NCI-H1092 treated with DMSO at 0.1 percent for 48 hours (cell line): ENCODE data around the gene FBXO42.
"Not testable (repeated sequence)": the region's sequence is repeated elsewhere in the genome, so short reads cannot be mapped to it uniquely, and the experiment has no call there.

ENCODE experiments used
- DNase-seq: peaks from one replicate; lab custom pipeline; 2025; lab: John Stamatoyannopoulos, UW

The FBXO42 gene

DNA sequence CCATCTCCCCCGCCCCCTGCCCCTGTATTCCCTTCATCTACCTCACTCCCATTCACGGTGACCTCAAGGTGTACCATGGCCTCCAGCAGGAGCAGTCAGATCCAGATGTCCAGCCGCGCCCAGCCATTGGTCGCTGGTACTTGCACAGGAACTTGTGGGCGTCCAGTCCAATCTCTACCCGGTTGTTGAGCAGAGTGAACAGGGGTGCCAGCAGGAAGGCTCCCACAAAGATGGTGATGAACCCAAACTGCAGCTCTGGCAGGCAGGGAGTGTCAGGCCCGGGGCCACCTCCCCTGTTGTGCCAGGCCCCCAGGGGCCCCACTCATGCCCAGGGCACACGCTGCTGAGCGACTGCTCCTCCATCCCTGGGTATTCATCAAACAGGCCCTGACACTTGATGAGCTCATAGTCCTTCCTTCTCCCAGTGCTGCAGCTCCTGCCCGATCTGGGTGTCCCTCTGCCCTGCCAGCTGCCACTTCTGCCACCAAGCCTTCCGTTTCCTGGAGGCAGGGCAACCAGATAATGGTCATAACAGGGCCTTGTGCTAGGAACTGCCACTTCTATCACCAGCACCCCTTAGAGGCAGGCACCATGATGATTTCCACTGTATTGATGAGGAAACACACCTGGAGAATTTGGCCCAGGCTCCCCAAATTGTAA, 134.1 kb downstream of the FBXO42 start:
- no peak for DNase-seq

DNA sequence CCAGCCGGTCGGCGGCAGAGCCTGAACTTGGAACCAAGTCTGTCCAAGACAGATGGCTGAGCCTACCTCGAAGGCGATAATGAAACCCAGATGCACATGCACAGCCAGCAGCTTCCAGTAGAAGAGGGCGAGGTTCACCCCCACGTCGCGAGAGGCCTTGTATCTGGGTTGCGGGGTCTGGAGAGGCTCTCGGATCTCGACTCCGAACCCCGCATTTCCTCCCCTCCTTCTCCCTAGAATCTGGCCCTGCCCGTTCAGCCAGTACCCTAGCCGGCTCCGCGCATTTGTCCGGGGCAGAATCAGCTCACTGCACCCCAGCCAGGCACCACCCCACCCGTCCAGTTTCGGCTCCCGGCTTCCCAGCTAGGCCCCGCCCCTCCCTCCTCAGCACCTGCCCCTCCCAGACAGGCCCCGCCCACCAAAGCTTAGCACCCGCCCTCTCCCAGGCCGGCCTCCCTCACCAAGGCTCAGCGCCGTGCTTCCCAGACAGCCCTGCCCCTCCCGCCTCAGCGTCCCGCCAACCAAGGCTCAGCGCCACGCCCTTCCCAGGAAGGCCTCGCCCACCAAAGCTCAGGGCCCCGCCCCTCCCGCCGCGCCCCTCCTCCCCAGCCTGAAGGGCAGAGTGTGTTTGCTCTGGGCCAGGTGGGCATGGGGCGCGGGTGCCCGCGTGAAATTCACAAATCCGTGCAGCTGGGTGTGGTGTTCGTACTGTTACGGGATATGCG, 135.1 kb downstream of the FBXO42 start:
- DNase-seq = peak; percentile 94

DNA sequence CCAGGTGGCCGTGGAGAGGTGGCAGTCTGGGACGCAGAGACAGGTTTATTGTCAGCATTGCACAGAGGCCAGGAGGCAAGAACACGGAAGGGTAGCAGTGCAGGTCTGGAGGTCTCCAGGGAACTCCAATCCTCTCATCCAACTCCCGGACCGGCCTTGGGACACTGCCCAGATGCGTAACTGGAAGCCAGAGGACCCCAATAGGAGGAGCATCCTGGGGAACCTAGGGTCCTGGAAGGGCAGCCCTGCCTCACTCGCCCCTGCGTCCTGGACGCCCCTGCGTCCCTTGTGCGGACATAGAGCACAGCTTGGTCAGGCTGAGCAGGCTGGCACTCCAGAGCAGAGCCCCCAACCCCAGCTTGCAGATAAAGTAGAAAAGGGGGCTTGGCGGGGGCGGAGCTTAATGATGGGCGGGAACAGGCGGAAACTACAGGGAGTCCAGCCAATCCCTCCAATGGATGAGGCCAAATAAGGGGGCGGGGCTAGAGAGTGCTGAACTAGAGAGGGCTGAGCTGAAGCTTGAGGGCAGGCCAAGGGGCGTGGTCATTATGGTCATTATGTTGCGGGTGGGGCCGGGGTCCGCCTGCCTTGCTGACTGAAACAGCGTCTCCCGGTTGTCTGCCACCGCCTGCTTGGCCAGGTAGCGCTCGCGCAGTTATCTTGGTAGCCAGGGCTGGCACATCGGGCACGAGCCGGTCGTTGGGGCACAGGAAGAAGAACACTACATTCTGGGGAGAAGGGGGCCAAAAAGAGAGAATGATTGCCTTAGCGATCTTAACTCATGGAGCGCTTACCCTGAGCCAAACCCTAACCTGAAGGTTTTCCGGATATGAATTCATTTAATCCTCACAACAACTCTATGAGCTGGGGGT, 136.2 kb downstream of the FBXO42 start:
- DNase-seq = peak; percentile 92

DNA sequence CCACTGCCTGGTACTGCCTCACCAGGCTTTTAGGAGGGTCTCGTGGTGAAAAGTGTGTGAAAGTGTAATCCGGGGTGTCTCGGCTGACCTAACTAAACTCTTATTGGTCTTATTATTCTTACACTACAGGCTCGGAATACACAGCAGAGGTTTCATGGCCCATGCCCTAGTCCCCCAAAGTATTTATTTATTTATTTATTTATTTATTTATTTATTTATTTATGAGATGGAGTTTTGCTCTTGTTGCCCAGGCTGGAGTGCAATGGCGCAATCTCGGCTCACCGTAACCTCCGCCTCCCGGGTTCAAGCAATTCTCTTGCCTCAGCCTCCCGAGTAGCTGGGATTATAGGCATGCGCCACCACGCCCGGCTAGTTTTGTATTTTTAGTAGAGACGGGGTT, 137.0 kb downstream of the FBXO42 start:
- not testable (repeated sequence) for DNase-seq

DNA sequence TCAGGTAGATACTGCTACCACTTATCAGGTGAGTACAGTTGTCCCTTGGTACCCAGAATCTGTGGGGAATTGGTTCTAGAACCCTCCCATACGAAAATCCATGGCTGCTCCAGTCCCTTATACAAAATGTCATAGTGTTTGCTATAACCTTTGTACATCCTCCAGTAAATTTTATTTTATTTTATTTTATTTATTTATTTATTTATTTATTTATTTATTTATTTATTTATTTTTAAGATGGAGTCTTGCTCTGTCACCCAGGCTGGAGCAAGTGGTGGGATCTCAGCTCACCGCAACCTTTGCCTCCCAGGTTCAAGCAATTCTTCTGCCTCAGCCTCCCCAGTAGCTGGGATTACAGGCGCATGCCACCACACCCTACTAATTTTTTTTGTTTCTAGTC, 138.7 kb downstream of the FBXO42 start:
- DNase-seq = not testable (repeated sequence)

DNA sequence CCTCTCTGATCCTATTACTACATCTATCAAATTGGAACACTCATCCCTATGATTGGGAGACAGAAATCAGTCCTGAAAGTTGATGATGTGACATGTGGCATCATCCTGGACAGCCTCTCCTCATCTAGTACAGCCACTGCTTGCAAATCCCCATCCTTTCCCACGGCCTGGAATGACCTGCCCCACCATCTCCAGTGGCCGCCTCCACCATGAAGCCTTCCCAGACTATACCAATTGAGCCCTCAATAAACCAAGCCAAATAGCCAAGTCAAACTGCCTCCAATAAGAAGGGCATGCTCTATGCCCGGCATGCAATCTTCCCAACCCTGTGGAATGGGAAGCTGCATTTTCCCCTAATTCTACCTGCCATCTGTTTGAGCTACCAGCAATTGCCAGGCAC, 139.3 kb downstream of the FBXO42 start:
- DNase-seq = no peak

DNA sequence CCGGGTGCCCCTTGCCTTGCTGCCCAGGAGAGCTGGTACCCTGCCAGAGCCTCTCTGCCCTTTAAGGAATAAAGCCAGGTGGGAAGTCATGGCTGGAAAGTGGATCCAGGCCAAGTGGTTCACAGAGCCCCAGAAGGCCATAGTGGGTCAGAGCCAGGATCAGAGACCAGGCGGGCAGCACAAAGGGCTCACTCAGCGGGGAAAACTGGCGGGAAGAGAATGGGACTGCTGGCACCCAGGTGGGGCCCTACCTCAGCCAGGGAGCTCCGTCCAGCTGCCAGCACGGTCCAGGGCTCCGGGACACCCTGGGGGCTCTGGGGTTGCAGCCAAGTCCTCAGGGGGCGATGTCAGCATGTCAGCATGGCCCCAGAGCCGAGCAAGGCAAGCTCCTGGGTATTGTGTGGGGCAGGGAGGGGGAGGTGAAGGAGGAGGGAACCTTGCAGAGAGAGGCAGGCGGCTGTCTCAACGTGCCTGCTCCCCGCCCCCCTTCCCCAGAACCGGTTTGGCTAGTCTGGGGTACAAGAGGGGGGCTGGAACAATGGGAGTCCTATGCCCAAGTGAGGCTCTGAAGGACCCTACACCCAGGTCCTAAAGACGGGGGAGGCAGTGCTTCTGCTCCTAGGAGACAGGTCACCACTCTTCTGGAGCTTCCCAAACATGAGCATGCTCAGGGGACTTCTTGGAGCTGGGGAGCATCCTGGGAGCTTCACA, 139.9 kb downstream of the FBXO42 start, which contains the start of gene ARHGEF19:
Gene ARHGEF19 (minus strand): TSS at position 402 of the 711 bp plus-strand sequence. CDS start 3,598 bp downstream, outside the sequence.
- DNase-seq = peak; percentile 92

DNA sequence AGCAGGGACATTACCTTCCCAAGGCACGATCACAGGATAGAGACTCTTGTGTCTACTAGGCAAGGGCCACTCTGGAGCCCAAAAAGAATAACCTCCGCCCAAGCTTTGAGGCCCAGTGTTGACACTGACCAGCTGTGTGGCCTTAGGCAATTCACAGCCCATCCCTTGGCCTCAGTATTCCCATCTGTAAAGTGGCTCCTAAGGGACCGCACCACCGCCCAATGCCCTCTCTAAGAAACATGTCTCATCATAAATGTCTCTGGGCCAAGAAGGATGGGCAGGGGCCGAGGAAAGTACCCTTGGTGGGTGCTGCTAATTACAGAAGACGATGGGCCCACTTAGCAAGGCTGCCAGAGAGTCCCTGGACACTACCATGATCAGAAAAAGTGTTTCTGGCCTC, 140.5 kb downstream of the FBXO42 start:
- no peak for DNase-seq

DNA sequence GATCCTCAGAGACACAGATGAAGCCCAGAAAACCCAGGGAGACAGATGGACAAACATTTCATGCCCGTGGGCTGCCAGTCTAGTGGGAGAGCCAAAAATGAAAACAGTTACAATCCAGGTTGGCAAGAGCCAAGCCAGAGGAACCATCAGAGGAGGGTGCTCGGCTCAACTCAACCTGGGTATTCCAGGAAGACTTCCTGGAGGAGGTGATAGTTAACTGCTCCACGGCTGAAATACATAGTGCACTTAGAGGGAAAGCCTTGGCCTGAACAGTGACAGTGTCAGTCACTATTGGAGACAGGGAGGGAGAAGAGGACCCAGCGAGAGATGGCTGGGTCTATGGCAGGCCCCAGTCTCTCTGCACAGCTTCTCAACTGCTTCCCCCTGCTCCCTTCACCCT, 141.7 kb downstream of the FBXO42 start:
- DNase-seq = no peak

DNA sequence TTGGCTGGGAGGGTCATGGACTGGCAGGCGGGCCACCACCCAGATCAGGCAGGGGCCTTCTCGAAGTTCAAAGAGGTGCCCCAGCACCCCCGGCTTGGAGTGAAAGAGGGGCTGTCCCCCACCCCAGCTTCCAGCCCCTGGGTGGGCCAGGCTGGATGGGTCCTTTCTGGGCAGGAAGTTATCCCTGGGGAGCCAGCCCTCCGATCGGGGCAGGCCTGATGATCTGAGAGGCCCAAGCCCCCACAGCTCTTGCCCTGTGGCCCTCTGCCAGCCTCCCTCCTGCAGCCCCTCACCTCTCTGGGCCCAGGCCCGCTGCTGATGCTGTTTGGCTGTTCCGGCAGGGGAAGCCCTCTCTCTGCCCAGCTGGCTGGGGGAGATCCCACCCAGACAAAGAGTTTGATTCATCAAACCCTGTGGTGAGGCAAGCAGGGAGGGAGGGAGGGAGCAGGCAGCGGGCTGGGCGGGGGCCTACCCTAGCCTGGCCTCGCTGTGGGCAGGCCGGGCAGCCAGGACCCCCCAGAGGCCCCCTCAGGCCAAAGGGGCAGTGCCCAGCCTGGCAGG, 142.4 kb downstream of the FBXO42 start:
- DNase-seq = no peak

DNA sequence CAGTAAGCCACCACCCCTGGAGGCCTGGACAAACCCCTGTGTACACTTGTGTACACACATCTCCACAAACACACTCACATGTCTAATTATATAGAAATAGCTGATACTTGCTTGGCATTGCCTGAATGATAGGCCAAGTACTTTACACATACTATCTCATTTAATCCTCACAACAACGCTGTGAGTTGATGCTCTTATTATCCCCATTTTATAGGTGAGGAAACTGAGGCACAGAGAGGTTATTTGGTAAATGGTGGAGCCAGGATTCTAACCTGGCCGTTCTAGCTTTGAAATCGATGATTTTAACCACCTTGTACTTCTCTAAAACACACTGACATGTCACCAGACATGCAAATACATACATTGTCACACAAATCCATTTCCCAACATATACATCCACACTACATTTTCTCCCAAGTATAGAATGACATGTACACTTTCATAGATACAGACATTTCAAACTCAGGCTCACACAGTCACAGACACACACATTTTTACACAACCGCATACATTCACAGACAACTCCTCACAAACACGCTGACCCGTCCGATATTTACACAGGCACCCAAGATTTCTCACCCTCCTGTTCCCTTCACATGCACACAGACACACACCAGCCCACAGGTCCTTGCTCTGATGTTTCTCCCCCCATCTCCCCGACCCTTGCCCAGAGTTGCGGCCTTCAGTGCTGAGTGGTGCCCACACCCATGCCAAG, 143.0 kb downstream of the FBXO42 start:
- DNase-seq = no peak

DNA sequence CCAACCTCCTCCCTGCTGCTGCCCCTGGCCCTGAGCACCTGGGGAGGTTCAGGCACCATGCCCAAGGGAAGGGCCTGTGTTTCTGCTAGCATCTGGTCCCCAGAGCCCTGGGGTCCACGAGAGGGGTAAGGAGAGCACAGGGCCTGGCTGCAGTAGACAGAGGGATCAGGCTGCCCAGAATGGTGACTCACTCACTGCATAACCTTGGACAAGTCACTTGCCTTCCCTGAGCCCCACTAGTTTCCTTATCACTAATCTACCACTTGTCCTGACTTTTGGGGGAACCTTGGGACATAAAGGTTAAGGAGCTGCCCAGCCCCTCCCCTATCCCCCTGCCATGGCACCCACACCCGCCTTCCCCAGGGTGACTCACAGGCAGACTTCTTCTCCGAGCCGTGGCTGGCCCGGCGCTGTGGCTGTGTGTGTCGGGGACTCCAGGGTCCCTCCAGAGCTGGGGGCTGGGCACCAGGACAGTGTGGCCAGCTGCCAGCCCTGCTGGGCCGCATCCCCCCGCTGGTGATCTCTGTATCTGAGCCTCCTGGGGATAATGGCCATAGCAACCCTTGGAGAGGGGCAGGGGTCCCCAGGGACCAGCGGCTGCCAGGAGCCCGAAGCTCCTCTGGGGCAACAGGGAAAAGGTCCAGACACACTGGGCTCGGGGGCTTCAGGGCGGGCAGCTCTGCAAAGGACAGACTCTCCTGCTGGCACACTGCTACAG, 143.9 kb downstream of the FBXO42 start:
- DNase-seq = peak; percentile 60

DNA sequence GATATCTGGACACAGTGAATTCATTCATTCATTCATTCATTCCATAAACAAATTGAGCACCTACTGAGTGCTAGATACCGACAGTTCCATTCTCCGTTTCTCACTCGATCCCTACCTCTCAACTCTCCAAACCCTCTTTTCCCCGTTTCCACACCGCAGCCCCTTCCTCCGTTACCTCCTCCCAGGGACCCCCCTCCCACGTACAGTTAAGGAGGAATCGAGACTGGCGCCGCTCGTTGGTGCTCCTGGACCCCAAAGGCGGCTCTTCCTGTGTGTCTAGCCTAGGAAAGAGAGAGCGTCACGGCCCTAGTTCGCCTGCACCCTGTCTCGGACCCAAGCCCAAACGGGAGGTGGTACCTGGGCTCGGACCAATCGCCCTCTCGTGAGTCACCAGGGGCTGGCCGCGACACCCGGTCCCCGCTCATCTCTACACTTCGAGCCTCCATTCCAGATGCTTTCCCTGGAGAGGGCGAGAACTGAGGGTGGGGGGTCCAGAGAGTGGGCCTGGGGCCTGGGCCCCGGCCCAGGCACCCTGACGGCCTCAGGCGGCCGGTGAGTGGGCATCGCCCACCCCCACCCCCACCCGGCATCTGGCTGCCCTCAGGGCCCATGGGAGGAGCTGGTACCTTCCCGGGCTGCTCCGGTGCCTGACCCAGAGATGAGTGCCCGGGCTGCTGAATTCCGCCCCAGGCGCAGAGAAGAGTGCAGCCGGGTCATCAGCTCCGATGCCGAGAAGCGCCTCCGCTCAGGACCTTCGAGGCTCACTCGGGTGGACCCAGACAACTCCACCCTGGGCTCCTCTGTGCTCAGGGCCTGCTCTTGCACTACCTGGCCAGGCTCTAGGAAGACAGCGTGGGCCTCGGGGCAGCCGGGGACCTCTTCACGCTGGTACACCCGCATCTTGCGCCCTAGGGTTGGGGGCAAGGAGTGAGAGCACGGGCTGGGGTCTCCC, 144.7 kb downstream of the FBXO42 start:
- DNase-seq = no peak

DNA sequence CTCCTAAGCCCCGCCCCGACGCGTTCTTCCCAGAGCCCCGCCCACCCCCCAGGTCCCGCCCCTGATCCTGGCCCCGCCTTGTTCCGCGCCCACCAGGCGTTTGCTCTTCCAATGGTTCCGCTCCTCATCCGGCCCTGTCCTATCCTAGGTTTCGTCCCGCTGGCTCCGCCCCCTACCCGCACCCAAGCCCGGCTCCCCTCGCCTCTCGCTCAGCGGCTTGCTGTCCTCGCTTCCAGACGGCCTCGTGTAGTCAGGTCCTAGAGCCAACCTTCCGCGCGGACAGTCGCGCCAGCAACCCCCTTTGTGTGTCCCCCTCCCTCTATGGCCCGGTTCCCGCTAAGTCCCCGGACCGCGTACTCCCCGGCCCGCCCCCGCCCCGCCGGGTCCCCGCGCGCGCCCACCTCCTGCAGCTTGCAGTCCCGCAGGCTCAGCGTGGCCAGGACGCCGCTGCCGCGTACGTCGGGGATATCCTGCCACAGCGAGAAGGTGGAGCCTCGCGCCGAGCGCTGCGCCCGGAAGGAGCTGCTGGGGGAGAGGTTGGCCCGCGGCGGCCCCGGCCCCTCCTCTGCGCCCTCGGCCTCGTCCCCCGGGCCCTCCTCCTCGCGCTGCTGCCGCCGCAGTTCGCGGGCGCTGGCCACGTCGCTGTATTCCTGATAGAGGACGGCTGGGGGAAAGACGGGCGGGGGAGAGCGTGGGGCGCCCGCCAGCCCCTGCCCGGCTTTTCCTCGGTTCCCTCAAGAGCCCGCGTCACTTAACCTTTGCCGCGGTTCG, 145.5 kb downstream of the FBXO42 start:
- peak; percentile 99 for DNase-seq

DNA sequence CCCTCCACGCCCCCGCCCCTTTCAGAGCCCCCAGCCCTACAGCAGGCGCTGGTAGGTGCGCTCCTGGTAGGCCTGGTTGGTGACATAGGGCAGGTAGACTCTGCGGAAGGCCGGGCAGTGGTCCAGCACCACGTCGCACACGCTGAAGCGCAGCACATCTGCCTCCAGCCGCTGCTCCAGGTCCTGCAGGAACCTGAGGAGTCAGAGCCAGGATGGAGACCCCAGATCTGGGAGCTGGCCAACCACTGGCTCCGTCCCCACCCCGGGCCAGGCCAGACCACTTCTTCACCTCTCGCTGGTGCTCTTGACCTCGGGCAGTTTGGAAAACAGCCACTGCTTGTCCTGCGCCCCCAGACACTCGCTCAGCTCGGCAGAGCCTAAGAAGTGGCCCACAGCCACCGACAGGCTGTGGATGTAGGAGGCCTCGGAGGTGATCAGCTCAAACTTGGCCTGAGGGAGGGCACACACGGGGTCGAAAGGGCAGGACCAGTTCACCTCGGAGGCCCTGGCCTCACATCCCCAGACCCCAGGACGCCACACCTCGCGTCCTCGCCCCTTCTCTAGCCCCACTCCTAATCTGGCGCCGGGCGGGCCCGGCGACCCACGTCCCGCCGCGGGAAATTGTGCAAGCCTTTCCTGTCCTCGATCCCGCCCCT, 146.3 kb downstream of the FBXO42 start:
- no peak for DNase-seq

DNA sequence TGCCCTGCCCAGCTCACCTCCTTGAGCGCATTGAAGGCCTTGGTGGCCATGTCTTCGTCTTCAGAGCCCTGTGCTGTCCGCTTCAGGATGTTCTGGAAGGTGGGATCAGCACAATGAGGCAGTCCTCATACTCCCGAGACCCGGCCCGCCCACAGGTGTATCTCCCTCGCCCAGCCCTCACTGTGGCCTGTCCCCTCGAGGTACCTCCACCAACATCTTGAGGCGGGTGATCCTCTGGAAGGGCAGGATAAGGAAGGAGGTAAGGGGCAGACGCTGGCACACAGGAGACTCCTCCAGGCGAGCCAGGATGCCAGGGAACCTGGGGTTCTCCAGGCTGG, 147.0 kb downstream of the FBXO42 start:
- DNase-seq = no peak

DNA sequence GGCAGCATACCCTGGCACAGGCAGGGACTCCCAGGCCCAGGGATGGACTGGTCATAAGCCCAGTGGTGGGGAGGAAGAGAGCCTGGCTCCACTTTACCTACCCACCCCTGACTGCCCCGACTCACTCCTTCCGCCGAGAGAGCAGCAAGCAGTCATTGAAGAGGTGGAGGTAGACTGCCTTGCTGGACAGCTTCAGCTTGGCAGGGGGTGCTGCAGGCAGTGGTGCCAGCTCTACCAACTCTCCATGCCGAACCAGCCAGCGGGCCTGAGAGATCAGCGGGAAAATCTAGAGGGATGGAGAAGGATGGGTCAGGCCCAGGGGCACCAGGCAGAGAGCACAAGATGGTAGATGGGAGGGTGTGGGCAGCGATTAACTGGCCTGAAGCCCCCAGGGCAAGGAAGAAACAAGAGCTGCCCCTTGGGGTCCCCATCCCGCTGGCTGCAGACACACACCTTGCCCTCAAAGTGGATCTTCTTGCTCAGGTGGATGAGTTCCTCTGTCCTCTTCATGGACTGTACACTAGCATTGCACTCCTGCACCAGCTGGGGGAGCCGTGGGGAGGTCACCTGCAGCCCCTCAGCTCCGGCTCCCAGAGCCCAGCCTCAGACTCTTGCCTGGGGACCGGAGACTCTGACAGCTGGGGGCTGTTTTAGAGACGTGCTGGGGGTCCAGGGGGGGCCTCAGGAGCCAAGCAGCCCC, 147.5 kb downstream of the FBXO42 start:
- DNase-seq = peak; percentile 54
